BLaER1 (cell line): ENCODE data around the gene CLDN2.
A peak's percentile ranks its signal among the peaks of the same experiment; 100 is the strongest.

ENCODE experiments used
- H3K27ac ChIP-seq: shearing (Covaris generic); formaldehyde crosslinking; 2 replicates; pipeline ENCODE4 v1.8.1; 2022
- H3K27me3 ChIP-seq: shearing (Covaris generic); formaldehyde crosslinking; 2 replicates; pipeline ENCODE4 v1.8.1; 2022
- H3K36me3 ChIP-seq: shearing (Covaris generic); formaldehyde crosslinking; 2 replicates; pipeline ENCODE4 v1.8.1; 2022
- H3K4me1 ChIP-seq: shearing (Covaris generic); formaldehyde crosslinking; 2 replicates; pipeline ENCODE4 v1.8.1; 2022
- H3K4me2 ChIP-seq: shearing (Covaris generic); formaldehyde crosslinking; 2 replicates; pipeline ENCODE4 v1.8.1; 2022
- H3K4me3 ChIP-seq: shearing (Covaris generic); formaldehyde crosslinking; 2 replicates; pipeline ENCODE4 v1.8.1; 2022
- H3K9ac ChIP-seq: shearing (Covaris generic); formaldehyde crosslinking; 2 replicates; pipeline ENCODE4 v1.8.1; 2022
- H3K9me3 ChIP-seq: shearing (Covaris generic); formaldehyde crosslinking; 2 replicates; pipeline ENCODE4 v1.8.1; 2022
- H4K20me1 ChIP-seq: shearing (Covaris generic); formaldehyde crosslinking; 2 replicates; pipeline ENCODE4 v1.8.1; 2022
- Cebpa-rat ChIP-seq: shearing (Covaris generic); IDR thresholded peaks from 2 replicates; pipeline ENCODE4 v1.8.1; 2022

The CLDN2 gene

DNA sequence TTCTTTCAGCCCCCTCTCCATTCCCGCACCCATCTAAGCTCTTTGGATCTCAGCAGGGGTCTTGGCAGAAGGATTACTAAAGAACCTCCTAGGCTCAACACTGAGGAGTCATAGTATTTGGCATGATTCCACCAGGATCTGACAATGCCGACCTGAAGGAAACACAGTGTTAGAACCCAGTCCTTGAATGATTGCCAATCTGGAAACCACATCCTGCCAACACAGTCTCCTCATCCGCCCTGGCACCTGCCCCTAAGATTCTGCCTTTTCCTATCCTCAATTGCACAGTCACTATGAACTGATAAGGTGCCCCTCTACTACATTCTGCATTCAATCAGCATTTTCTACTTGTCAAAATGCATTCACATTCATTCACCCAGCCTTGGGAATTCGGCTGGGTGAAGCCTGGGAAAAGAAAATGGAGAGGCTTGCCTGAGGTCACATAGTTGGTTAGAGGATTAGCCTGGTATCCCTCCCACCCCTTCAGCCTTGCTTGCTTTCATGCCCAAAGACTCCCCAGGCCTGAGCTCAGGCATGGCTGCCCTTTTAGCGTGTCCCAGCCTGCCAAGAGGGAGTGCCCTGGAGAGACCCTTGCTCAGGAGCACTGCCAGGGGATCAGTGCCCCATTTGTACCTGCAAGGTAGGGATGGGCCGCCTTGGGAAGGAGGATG, 2.2 kb upstream of the CLDN2 start:
- Histone ChIP-seq H3K4me1 (peaks cover 12% of the 10 kb centered on the region), H3K36me3 (no peaks in the 10 kb centered on the region), H3K27me3 (peaks cover 98% of the 10 kb centered on the region), H3K9me3 (no peaks in the 10 kb centered on the region), H3K4me3 (no peak overlapping the region), H3K9ac (no peak overlapping the region), H3K27ac (no peak overlapping the region), H4K20me1 (peaks cover 8% of the 10 kb centered on the region; the same call in 1 of the 2 replicates), H3K4me2 (peak overlapping the region; percentile 16)
- no peak for TF ChIP-seq Cebpa-rat

DNA sequence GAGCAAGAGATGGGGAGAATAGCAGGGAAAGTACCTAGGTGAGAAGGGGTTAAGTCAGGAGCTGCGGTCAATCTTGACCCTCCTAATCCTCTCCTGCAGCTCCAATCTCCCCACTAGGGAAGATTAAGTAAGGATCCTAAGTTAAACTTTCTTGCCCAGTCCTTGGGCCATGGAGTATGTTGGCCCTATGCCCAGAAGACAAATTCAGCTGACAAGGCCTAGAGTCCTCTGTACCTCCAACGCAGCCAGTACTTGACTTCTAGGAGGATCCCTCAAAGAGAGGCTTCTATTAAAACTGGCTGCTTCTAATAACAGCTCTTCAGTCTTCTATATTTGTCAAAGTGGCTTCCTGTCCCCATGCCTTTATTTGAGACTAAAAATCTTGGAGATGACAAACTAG, 1.4 kb downstream of the CLDN2 start:
- peaks cover 12% of the 10 kb centered on the region for H3K4me1 ChIP-seq
- peaks cover 7% of the 10 kb centered on the region; the same call in 1 of the 2 replicates for H4K20me1 ChIP-seq
- H3K9me3 ChIP-seq: no peaks in the 10 kb centered on the region
- no peak overlapping the region for H3K4me3 ChIP-seq
- H3K36me3 ChIP-seq: no peaks in the 10 kb centered on the region
- no peak overlapping the region for H3K27ac ChIP-seq
- H3K4me2 ChIP-seq: no peak overlapping the region
- no peak overlapping the region for H3K9ac ChIP-seq
- peaks cover 86% of the 10 kb centered on the region for H3K27me3 ChIP-seq
- TF ChIP-seq Cebpa-rat: no peak

DNA sequence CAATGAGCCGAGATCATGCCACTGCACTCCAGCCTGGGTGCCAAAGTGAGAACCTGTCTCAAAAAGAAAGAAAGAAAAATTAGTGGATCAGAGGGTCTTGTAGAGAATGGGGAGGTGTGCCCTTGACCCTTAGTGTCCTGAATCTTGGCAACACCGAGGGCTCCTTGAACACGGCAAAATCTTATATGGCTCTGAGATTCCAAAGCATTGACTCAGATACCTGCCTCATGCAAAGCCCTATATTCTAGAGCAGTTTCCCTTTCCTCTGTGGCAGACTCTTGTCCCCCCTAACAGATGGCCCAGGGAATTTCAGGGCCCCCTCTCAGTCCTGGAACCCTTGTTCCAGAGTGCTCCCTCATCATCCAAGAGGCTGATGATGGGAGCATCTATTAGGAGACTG, 6.8 kb downstream of the CLDN2 start:
- Histone ChIP-seq H3K4me1 (no peaks in the 10 kb centered on the region), H3K9me3 (no peaks in the 10 kb centered on the region), H3K27me3 (peaks cover 87% of the 10 kb centered on the region), H3K9ac (no peak overlapping the region), H3K4me3 (no peak overlapping the region), H4K20me1 (no peaks in the 10 kb centered on the region; the same call in 1 of the 2 replicates), H3K4me2 (no peak overlapping the region), H3K36me3 (no peaks in the 10 kb centered on the region), H3K27ac (no peak overlapping the region)
- no peak for TF ChIP-seq Cebpa-rat

DNA sequence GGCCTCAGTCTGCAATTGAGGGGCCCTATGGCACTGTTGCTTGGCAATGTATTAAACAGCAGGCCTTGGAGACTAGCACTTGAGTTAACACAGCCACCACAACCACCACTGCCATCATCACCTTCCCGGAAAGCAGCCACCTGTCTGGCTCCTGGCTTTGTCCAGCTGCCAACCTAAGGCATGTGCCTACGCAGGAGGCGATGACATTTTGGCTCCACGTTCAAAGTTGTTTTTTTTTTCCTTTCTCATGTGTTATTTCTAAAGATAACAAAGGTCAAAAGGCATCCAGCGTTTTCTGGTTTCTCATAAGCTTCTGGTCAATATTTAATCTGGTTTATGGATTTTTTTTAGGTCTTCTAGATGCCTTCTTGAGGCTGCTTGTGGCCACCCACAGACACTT, 7.5 kb downstream of the CLDN2 start:
- Histone ChIP-seq H4K20me1 (no peaks in the 10 kb centered on the region; the same call in 1 of the 2 replicates), H3K4me1 (no peaks in the 10 kb centered on the region), H3K27ac (no peak overlapping the region), H3K9ac (no peak overlapping the region), H3K4me2 (no peak overlapping the region), H3K9me3 (no peaks in the 10 kb centered on the region), H3K36me3 (no peaks in the 10 kb centered on the region), H3K4me3 (no peak overlapping the region), H3K27me3 (peaks cover 87% of the 10 kb centered on the region)
- no peak for TF ChIP-seq Cebpa-rat

DNA sequence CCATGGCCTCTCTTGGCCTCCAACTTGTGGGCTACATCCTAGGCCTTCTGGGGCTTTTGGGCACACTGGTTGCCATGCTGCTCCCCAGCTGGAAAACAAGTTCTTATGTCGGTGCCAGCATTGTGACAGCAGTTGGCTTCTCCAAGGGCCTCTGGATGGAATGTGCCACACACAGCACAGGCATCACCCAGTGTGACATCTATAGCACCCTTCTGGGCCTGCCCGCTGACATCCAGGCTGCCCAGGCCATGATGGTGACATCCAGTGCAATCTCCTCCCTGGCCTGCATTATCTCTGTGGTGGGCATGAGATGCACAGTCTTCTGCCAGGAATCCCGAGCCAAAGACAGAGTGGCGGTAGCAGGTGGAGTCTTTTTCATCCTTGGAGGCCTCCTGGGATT, 8.0 kb downstream of the CLDN2 start:
- H3K4me2 ChIP-seq: no peak overlapping the region
- peaks cover 87% of the 10 kb centered on the region for H3K27me3 ChIP-seq
- peaks cover 2% of the 10 kb centered on the region; the same call in 1 of the 2 replicates for H3K4me1 ChIP-seq
- H3K4me3 ChIP-seq: no peak overlapping the region
- no peak overlapping the region for H3K9ac ChIP-seq
- TF ChIP-seq Cebpa-rat: no peak
- no peaks in the 10 kb centered on the region for H3K9me3 ChIP-seq
- H3K27ac ChIP-seq: no peak overlapping the region
- H4K20me1 ChIP-seq: no peaks in the 10 kb centered on the region; the same call in 1 of the 2 replicates
- no peaks in the 10 kb centered on the region for H3K36me3 ChIP-seq

DNA sequence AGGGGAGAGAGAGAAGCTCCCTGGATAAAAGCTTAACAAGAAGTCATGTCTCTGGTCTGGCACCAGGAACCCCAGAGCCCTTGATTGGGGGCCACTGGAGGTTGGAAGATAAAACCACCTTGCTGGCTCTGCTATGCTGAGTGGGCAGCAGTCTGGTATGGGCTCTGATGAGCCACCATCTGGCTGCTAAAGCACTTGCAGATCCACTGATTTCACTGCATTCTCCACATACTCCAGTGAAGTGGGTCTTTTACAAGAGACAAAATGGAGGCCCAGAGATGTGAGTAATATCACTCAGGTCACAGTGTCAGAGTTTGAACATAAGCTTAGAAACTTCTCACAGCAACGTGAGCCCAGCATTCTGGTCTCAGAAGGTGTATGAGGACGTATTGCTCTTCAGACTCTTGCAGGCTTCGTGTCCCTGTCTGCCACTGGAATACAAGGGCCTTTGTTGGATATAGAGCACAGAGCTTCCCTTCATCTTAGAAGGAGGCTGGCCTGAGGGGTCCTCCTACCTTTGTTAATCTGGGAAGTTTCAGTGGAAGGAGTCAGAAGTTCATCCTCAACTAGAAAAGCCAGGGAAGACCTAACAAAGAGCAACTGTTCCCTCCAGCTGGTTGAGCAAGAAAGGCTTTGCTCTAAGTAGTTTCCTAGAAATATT, 11.8 kb downstream of the CLDN2 start:
- Histone ChIP-seq H3K9ac (no peak overlapping the region), H3K36me3 (no peaks in the 10 kb centered on the region), H3K4me2 (no peak overlapping the region), H3K4me1 (peaks cover 8% of the 10 kb centered on the region; the same call in 1 of the 2 replicates), H4K20me1 (no peaks in the 10 kb centered on the region; the same call in 1 of the 2 replicates), H3K4me3 (no peak overlapping the region), H3K27me3 (peaks cover 92% of the 10 kb centered on the region), H3K27ac (no peak overlapping the region), H3K9me3 (no peaks in the 10 kb centered on the region)
- no peak for TF ChIP-seq Cebpa-rat

DNA sequence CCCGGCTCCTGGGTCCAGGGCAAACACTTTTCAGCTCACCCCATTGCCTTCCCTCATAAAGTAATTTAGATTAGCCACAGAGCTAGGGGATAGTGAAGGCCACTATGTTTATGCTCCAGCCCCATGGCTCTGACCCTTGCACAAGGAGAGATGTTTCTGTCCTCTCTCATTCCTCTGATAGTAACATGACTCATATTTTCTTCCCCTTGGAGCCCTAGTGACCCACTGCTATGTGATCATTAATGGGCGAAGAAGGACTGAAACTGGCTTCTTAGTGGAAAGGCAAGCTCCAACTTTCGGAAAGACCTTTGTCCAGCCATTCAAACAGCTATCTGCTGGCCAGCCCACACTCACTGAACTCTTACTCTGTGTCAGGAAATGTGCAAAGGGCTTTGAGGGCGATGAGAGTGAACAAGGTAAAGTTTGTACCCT, 12.3 kb downstream of the CLDN2 start:
- Histone ChIP-seq H3K27me3 (peaks cover 92% of the 10 kb centered on the region), H3K27ac (no peak overlapping the region), H3K9ac (no peak overlapping the region), H3K36me3 (no peaks in the 10 kb centered on the region), H4K20me1 (no peaks in the 10 kb centered on the region; the same call in 1 of the 2 replicates), H3K4me3 (no peak overlapping the region), H3K4me2 (no peak overlapping the region), H3K4me1 (peaks cover 8% of the 10 kb centered on the region; the same call in 1 of the 2 replicates), H3K9me3 (no peaks in the 10 kb centered on the region)
- no peak for TF ChIP-seq Cebpa-rat

DNA sequence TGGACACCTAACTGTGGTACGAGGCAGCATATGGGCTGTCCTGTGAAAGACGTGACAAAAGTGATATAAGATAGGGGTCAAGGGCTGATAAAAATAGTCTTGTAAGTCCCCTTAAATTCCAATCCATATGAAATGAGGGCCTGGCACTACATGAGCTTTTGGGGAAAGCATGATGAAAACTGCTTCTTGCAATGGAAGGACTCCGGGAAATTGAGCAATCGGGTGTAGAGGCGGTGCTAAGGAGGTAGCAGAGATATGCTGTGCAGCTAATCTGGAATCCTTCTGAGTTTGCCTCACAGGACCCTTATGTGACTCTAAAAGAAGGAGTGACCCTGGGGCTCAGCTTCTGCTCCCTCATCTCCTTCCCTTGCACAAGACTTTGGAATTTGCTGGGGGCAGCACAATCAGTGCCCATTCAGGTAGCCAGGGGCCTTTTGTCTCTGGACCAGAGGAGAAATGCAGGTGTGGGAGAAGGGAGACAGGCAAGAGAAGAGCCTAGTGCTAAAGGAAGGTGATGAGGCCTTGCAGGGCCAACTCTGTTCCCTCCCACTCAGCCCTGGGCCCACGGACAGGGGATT, 12.8 kb downstream of the CLDN2 start:
- H4K20me1 ChIP-seq: no peaks in the 10 kb centered on the region; the same call in 1 of the 2 replicates
- H3K27me3 ChIP-seq: peaks cover 92% of the 10 kb centered on the region
- peak overlapping the region; percentile 10; the same call in 1 of the 2 replicates for H3K4me2 ChIP-seq
- no peak for TF ChIP-seq Cebpa-rat
- no peaks in the 10 kb centered on the region for H3K9me3 ChIP-seq
- peaks cover 8% of the 10 kb centered on the region; the same call in 1 of the 2 replicates for H3K4me1 ChIP-seq
- no peak overlapping the region for H3K27ac ChIP-seq
- no peaks in the 10 kb centered on the region for H3K36me3 ChIP-seq
- no peak overlapping the region for H3K4me3 ChIP-seq
- no peak overlapping the region for H3K9ac ChIP-seq

DNA sequence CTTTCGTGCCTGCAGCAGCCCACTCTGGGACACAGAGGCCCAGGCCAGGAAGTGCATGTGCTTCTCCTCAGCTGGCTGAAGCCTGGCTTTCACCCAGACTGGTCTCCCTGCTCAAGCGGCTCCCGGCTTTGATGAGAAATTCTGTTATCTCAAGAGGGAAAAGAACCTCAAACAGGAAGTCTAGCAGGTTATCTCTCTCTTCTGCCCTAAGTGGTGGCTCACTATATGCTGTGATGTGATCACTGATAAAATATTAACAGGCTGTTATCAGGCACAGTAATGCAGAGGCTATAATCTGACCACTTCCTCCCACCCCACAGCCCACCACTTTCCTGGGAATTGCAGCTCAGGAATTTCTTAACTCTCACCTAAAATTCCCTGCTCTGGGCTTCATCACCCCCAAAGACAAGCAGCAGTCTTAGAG, 13.3 kb downstream of the CLDN2 start:
- no peak for TF ChIP-seq Cebpa-rat
- Histone ChIP-seq H3K4me2 (peak overlapping the region; percentile 10; the same call in 1 of the 2 replicates), H3K4me3 (no peak overlapping the region), H3K9me3 (no peaks in the 10 kb centered on the region), H3K27ac (no peak overlapping the region), H4K20me1 (peaks cover 5% of the 10 kb centered on the region; the same call in 1 of the 2 replicates), H3K27me3 (peaks cover 92% of the 10 kb centered on the region), H3K36me3 (no peaks in the 10 kb centered on the region), H3K9ac (no peak overlapping the region), H3K4me1 (peaks cover 8% of the 10 kb centered on the region; the same call in 1 of the 2 replicates)

DNA sequence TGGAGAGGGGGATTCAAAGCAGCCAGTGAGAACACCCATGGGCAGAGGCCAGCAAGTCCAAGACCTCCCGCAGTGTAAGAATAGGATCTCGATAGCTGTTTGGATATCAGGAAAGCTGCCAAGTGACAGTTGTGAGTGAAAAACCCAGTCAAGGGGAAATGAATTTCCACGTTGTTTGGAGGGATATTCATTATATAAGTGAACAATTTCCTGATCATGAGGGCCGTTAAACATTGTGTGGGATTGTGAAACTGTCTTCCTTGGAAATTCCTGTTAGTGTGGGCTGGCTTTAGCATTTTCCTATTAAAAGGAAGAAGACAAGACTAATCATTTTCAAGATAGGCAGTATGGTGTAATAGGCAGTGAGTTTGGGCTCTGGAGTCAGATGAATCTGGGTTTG, 15.0 kb downstream of the CLDN2 start:
- H3K27me3 ChIP-seq: peaks cover 92% of the 10 kb centered on the region
- H3K4me2 ChIP-seq: no peak overlapping the region
- H4K20me1 ChIP-seq: peaks cover 6% of the 10 kb centered on the region; the same call in 1 of the 2 replicates
- H3K36me3 ChIP-seq: no peaks in the 10 kb centered on the region
- H3K4me1 ChIP-seq: peaks cover 8% of the 10 kb centered on the region; the same call in 1 of the 2 replicates
- H3K27ac ChIP-seq: no peak overlapping the region
- H3K9me3 ChIP-seq: no peaks in the 10 kb centered on the region
- H3K9ac ChIP-seq: no peak overlapping the region
- no peak overlapping the region for H3K4me3 ChIP-seq
- TF ChIP-seq Cebpa-rat: no peak
